Fibroblast of the aortic adventitia (primary cell): ENCODE results near the gene EEFSEC. TPM values are rescaled to one million over a fixed set of nuclear protein-coding genes. Genes with fewer than 3 reads are reported as not detected.

Experiments used
- DNase-seq: peaks from one replicate; pipeline ENCODE4 v3.0.0-alpha.2; 2010; ENCODE audit warnings: low read depth
- H3K4me3 ChIP-seq: 2 replicates; pipeline ENCODE4 v1.5.1; 2011; ENCODE audit warnings: low read depth, mild to moderate bottlenecking, control low read depth, low read length, moderate library complexity
- CTCF ChIP-seq: IDR thresholded peaks from 2 replicates; pipeline ENCODE4 v1.5.1; 2011; ENCODE audit warnings: mild to moderate bottlenecking, low read length, control low read depth, inconsistent platforms; ENCODE audit not compliant: insufficient read depth
- total RNA-seq: library from RNA; depleted of rRNA; stranded (reverse); fragments of >200 nt; gene quantifications from 2 replicates; pipeline ENCODE4 v1.2.3, GENCODE V29; 2012; ENCODE audit warnings: low replicate concordance

Gene EEFSEC
- total RNA-seq, 1 donor: 8.1 TPM

- no peak overlapping the region for H3K4me3 ChIP-seq
- DNase-seq: no peak
- TF ChIP-seq CTCF: no peak
These were observed 188.5 kb downstream of the EEFSEC start for GRCh38 chr3:128341659-128342395.

GRCh38 chr3:128342701-128343180, 189.5 kb downstream of the EEFSEC start:
- no peak for DNase-seq
- H3K4me3 ChIP-seq: no peak overlapping the region
- no peak for TF ChIP-seq CTCF

- no peak for TF ChIP-seq CTCF
- no peak overlapping the region for H3K4me3 ChIP-seq
- DNase-seq: peak; percentile 24
These were observed 190.2 kb downstream of the EEFSEC start for GRCh38 chr3:128343287-128344051.

GRCh38 chr3:128344052-128344735, 190.9 kb downstream of the EEFSEC start:
- DNase-seq: no peak
- no peak for TF ChIP-seq CTCF
- no peak overlapping the region for H3K4me3 ChIP-seq

- no peak overlapping the region for H3K4me3 ChIP-seq
- no peak for DNase-seq
- TF ChIP-seq CTCF: no peak
These were observed 191.9 kb downstream of the EEFSEC start for GRCh38 chr3:128345196-128345595.

- H3K4me3 ChIP-seq: no peak overlapping the region
- DNase-seq: no peak
- TF ChIP-seq CTCF: no peak
These were observed 193.3 kb downstream of the EEFSEC start for GRCh38 chr3:128346562-128346961.
